K562 (cell line): Measurements from ENCODE around the gene DOK4. TPM values are rescaled to one million over a fixed set of nuclear protein-coding genes. Genes with fewer than 3 reads are reported as not detected.

ENCODE experiments used
- CBX3 ChIP-seq, 2 experiments: IDR thresholded peaks; 1 replicate in 1 of 2; 2 replicates in 1 of 2; pipeline ENCODE4 v1.6.1; 2012; ENCODE audit warnings: inconsistent platforms in 2 of 2, low read length in 2 of 2, borderline replicate concordance in 1 of 2, control low read depth in 1 of 2
- CEBPZ ChIP-seq: fragments of 150-350 bp; IDR thresholded peaks from 2 replicates; pipeline ENCODE4 v1.6.1; 2014; ENCODE audit warnings: low read depth, mild to moderate bottlenecking, low read length, borderline replicate concordance
- DIDO1 ChIP-seq: fragments of 450-650 bp; IDR thresholded peaks from 2 replicates; pipeline ENCODE4 v1.6.1; 2016; ENCODE audit warnings: low read depth, missing biosample characterization, missing genetic modification characterization
- GATAD2A ChIP-seq: fragments of 450-650 bp; IDR thresholded peaks from 2 replicates; pipeline ENCODE4 v1.6.1; 2017
- HINFP ChIP-seq: fragments of 450-650 bp; conservative IDR thresholded peaks from 2 replicates; pipeline ENCODE4 v1.6.1; 2016; ENCODE audit warnings: missing genetic modification characterization, low read depth, mild to moderate bottlenecking, control low read depth, missing compliant biosample characterization
- HOMEZ ChIP-seq: fragments of 250-450 bp; sonication (Bioruptor Pico); IDR thresholded peaks from 2 replicates; pipeline ENCODE4 v1.4.0; 2020; ENCODE audit warnings: mild to moderate bottlenecking, moderate library complexity
- NRF1 ChIP-seq, 2 experiments: fragments of 450-650 bp; IDR thresholded peaks in 1 of 2; conservative IDR thresholded peaks in 1 of 2; 2 replicates each; pipeline ENCODE4 v1.6.1; 2014; ENCODE audit warnings: mild to moderate bottlenecking in 2 of 2
- ZBTB17 ChIP-seq: fragments of 450-650 bp; formaldehyde crosslinking; IDR thresholded peaks from 2 replicates; pipeline ENCODE4 v1.4.0; 2020; ENCODE audit warnings: mild to moderate bottlenecking
- ZBTB40 ChIP-seq, 2 experiments: fragments of 450-650 bp in 1 of 2; sonication (generic) in 1 of 2; formaldehyde crosslinking in 1 of 2; IDR thresholded peaks; 2 replicates each; pipeline versions ENCODE4 v1.7.1 to v1.9.0; 2016 to 2022; ENCODE audit warnings: inconsistent platforms in 1 of 2, mild to moderate bottlenecking in 1 of 2, missing genetic modification reagents in 1 of 2
- ZNF764 ChIP-seq: fragments of 250-450 bp; sonication (Bioruptor Pico); IDR thresholded peaks from 2 replicates; pipeline ENCODE4 v1.4.0; 2020; ENCODE audit warnings: low read depth, mild to moderate bottlenecking, moderate library complexity
- polyA plus RNA-seq, 8 experiments: library from polyadenylated mRNA; depleted of rRNA in 4 of 8; stranded (reverse) in 5 of 8; unstranded in 3 of 8; fragments of >200 nt; fragmentation: Nextera tagmentation in 2 of 8; fragmentation: Illumina TruSeq in 1 of 8; extraction: Ambion mirVana in 2 of 8; extraction: Trizol in 1 of 8; gene quantifications; 2 replicates each; pipeline versions ENCODE4 v1.2.1 to v1.2.3, GENCODE V29; 2011 to 2014; ENCODE audit warnings: inconsistent platforms in 1 of 8, missing spikeins in 1 of 8
- total RNA-seq, 7 experiments: library from RNA; depleted of rRNA in 6 of 7; stranded (reverse); fragments of >200 nt in 6 of 7; fragmentation: Illumina TruSeq in 2 of 7; extraction: Trizol in 2 of 7; gene quantifications; 2 replicates each; pipeline versions ENCODE4 v1.2.1 to v1.2.3, GENCODE V29; 2011 to 2021; ENCODE audit warnings: low replicate concordance in 1 of 7

Gene DOK4
- total and polyA plus RNA-seq, 9 of the 15 experiments (the other 6 are each of a cell fraction or from before 2014, with no cell fraction given): 0.10 to 14.4 (median 8.3) TPM

- no peak for TF ChIP-seq CEBPZ
- no peak for TF ChIP-seq HOMEZ (CRISPR knock-in tag)
- TF ChIP-seq ZNF764: no peak
- peak; percentile 71 to 78 for TF ChIP-seq NRF1 (conservative IDR thresholded peaks at IDR 0.05 in 1 of 2, IDR thresholded peaks at IDR 0.05 in 1 of 2)
- peak in 1 of 2 experiments; percentile 34; a peak in 1 of 3 replicates for TF ChIP-seq CBX3 (IDR thresholded peaks at IDR 0.05; ENCODE audit: borderline replicate concordance in 1 of 2, low read length in 2 of 2)
- TF ChIP-seq DIDO1 (tag): peak; percentile 66; the same call in 1 of the 2 replicates
- TF ChIP-seq ZBTB40 (IDR thresholded peaks at IDR 0.05): peak; percentile 98
- TF ChIP-seq ZBTB40 (CRISPR knock-in tag; IDR thresholded peaks at IDR 0.05): no peak
- TF ChIP-seq ZBTB17 (CRISPR knock-in tag): 0 out of 2 replicates have a peak, but pooled peaks have one; percentile 22
- no peak for TF ChIP-seq GATAD2A
- TF ChIP-seq HINFP (tag): no peak
These were observed 23.9 kb downstream of the DOK4 start, which contains the start of gene POLR2C (continued) for GRCh38 chr16:57462209-57462977.
